Epithelial cell of esophagus (primary cell): ENCODE measurements around the gene MEGF11.
"Not testable (repeated sequence)": the region's sequence is repeated elsewhere in the genome, so short reads cannot be mapped to it uniquely, and the experiment has no call there.

ENCODE experiments used
- DNase-seq: peaks from one replicate; pipeline ENCODE4 v3.0.0; 2010; ENCODE audit warnings: low read depth
- H3K4me3 ChIP-seq: 2 replicates; pipeline ENCODE4 v1.5.1; 2011; ENCODE audit warnings: mild to moderate bottlenecking, low read length, control low read depth
- CTCF ChIP-seq: IDR thresholded peaks from 2 replicates; pipeline ENCODE4 v1.5.1; 2011; ENCODE audit warnings: low read depth, mild to moderate bottlenecking, low read length, control low read depth, inconsistent platforms; ENCODE audit not compliant: insufficient read depth; ENCODE audit errors: missing control alignments

MEGF11 gene

GRCh38 chr15:65868546-65869125 lies 384.9 kb downstream of the MEGF11 start:
- DNase-seq: no peak
- no peak for TF ChIP-seq CTCF
- H3K4me3 ChIP-seq: peak overlapping the region; percentile 89

- H3K4me3 ChIP-seq, DNase-seq: not testable (repeated sequence)
Measured at GRCh38 chr15:65867933-65868332, 385.6 kb downstream of the MEGF11 start.

- TF ChIP-seq CTCF: no peak
- DNase-seq: peak; percentile 32
- H3K4me3 ChIP-seq: no peak overlapping the region
Measured at GRCh38 chr15:65867244-65867643, 386.3 kb downstream of the MEGF11 start.

- no peak for TF ChIP-seq CTCF
- DNase-seq: no peak
- H3K4me3 ChIP-seq: no peak overlapping the region
Measured at GRCh38 chr15:65863106-65863505, 390.4 kb downstream of the MEGF11 start.

GRCh38 chr15:65862682-65863081 lies 390.9 kb downstream of the MEGF11 start:
- DNase-seq: peak; percentile 64
- peak; percentile 45 for TF ChIP-seq CTCF
- no peak overlapping the region for H3K4me3 ChIP-seq

GRCh38 chr15:65857718-65858402 lies 395.7 kb downstream of the MEGF11 start:
- no peak overlapping the region for H3K4me3 ChIP-seq
- no peak for TF ChIP-seq CTCF
- no peak for DNase-seq

GRCh38 chr15:65856821-65857455 lies 396.6 kb downstream of the MEGF11 start:
- TF ChIP-seq CTCF: peak; percentile 95
- DNase-seq: peak; percentile 69
- no peak overlapping the region for H3K4me3 ChIP-seq
